GM18499 (cell line): Measurements from ENCODE around the gene CYTH1.

Experiments
- ATAC-seq: cut with Tn5 transposase; IDR thresholded peaks from one replicate; pipeline ENCODE4 v1.9.1; 2021; ENCODE audit warnings: moderate number of reproducible peaks; ENCODE audit not compliant: insufficient read depth, unreplicated experiment

Gene CYTH1

GRCh38 chr17:78739331-78739931 is 42.6 kb downstream of the CYTH1 start:
- no peak for ATAC-seq

- no peak for ATAC-seq
Observed at GRCh38 chr17:78738698-78739097, 43.4 kb downstream of the CYTH1 start.

GRCh38 chr17:78738278-78738677 is 43.8 kb downstream of the CYTH1 start:
- ATAC-seq: no peak

- ATAC-seq: no peak
Observed at GRCh38 chr17:78737332-78737731, 44.7 kb downstream of the CYTH1 start.

- ATAC-seq: no peak
Observed at GRCh38 chr17:78736526-78737079, 45.5 kb downstream of the CYTH1 start.

- ATAC-seq: no peak
Observed at GRCh38 chr17:78735832-78736525, 46.1 kb downstream of the CYTH1 start.

- no peak for ATAC-seq
Observed at GRCh38 chr17:78734793-78735641, 47.1 kb downstream of the CYTH1 start.

GRCh38 chr17:78732354-78732753 is 49.7 kb downstream of the CYTH1 start:
- ATAC-seq: no peak

GRCh38 chr17:78731904-78732303 is 50.2 kb downstream of the CYTH1 start:
- ATAC-seq: no peak

- no peak for ATAC-seq
Observed at GRCh38 chr17:78729641-78730040, 52.4 kb downstream of the CYTH1 start.

- ATAC-seq: no peak
Observed at GRCh38 chr17:78728495-78728894, 53.6 kb downstream of the CYTH1 start.

GRCh38 chr17:78727476-78728229 is 54.4 kb downstream of the CYTH1 start:
- no peak for ATAC-seq

- ATAC-seq: no peak
Observed at GRCh38 chr17:78727057-78727456, 55.0 kb downstream of the CYTH1 start.

- no peak for ATAC-seq
Observed at GRCh38 chr17:78726513-78726912, 55.6 kb downstream of the CYTH1 start.

GRCh38 chr17:78725448-78726021 is 56.5 kb downstream of the CYTH1 start:
- no peak for ATAC-seq

GRCh38 chr17:78724999-78725398 is 57.1 kb downstream of the CYTH1 start:
- no peak for ATAC-seq

- ATAC-seq: no peak
Observed at GRCh38 chr17:78724544-78724943, 57.5 kb downstream of the CYTH1 start.

- no peak for ATAC-seq
Observed at GRCh38 chr17:78723957-78724356, 58.1 kb downstream of the CYTH1 start.

- ATAC-seq: no peak
Observed at GRCh38 chr17:78723001-78723796, 58.9 kb downstream of the CYTH1 start.
